ENCODE data around the gene SCGB1C1.

SCGB1C1 gene

GRCh38 chr11:197741-198235 is 4.9 kb downstream of the SCGB1C1 start:
- no peak overlapping the region for H3K23ac ChIP-seq (ENCODE audit: low read length in 2 of 2)
- no peak overlapping the region for H3K9ac ChIP-seq (ENCODE audit: low read length)
- H3K27me3 ChIP-seq (ENCODE audit: control insufficient read depth in 1 of 2, insufficient read depth in 1 of 2, low read length in 2 of 2) = peaks cover 0 to 3% of the 10 kb centered on the region in 2 experiments
- H3K36me3 ChIP-seq (ENCODE audit: control insufficient read depth in 1 of 2, insufficient read depth in 2 of 2, low read depth in 1 of 2, low read length in 2 of 2) = peaks cover 21 to 22% of the 10 kb centered on the region in 2 experiments
- no peak for DNase-seq
- H2BK12ac ChIP-seq (ENCODE audit: low read length in 2 of 2) = no peak overlapping the region
- no peak overlapping the region for H3K18ac ChIP-seq (ENCODE audit: low read depth in 1 of 2, low read length in 2 of 2)
- H3K79me1 ChIP-seq (replicated peaks; ENCODE audit: low read length, poor library complexity, severe bottlenecking) = peaks cover 8% of the 10 kb centered on the region
- H4K91ac ChIP-seq (ENCODE audit: low read length) = no peak overlapping the region
- no peak overlapping the region for H2AFZ ChIP-seq (ENCODE audit: low read depth, low read length)
- H3K4ac ChIP-seq (ENCODE audit: low read depth in 1 of 2, low read length in 2 of 2) = no peak overlapping the region
- H3K14ac ChIP-seq (ENCODE audit: low read length in 2 of 2) = no peak overlapping the region
- no peak overlapping the region for H2BK5ac ChIP-seq (ENCODE audit: low read depth, low read length, poor library complexity, severe bottlenecking)
- peaks cover 6% of the 10 kb centered on the region for H3K4me1 ChIP-seq (ENCODE audit: control insufficient read depth, insufficient read depth, low read depth, low read length)
- no peak overlapping the region for H2BK120ac ChIP-seq (ENCODE audit: low read depth, low read length)
- H2AK5ac ChIP-seq (ENCODE audit: low read length, severe bottlenecking) = no peak overlapping the region
- no peak overlapping the region for H3K27ac ChIP-seq (ENCODE audit: low read length, poor library complexity, severe bottlenecking)
- no peak overlapping the region for H4K8ac ChIP-seq (ENCODE audit: low read length)
- H3K4me3 ChIP-seq (ENCODE audit: insufficient read depth in 1 of 2, low read depth in 1 of 2, low read length in 2 of 2) = no peak overlapping the region
- H3K9me3 ChIP-seq (ENCODE audit: control insufficient read depth, low read length) = no peaks in the 10 kb centered on the region
- 90% methylated on average over 9 of the region's 9 CpGs for WGBS
- no peak overlapping the region for H3K4me2 ChIP-seq (ENCODE audit: low read length, poor library complexity, severe bottlenecking)
- H2BK15ac ChIP-seq (ENCODE audit: low read depth, poor library complexity, severe bottlenecking) = no peak overlapping the region

- peaks cover 13% of the 10 kb centered on the region for H3K79me1 ChIP-seq (replicated peaks; ENCODE audit: low read length, poor library complexity, severe bottlenecking)
- WGBS = 91% methylated on average over 17 of the region's 21 CpGs
Observed at GRCh38 chr11:198236-198806, 5.4 kb downstream of the SCGB1C1 start.

GRCh38 chr11:199004-199581 is 6.2 kb downstream of the SCGB1C1 start:
- Histone ChIP-seq H3K79me1 (replicated peaks; ENCODE audit: low read length, poor library complexity, severe bottlenecking) (peaks cover 19% of the 10 kb centered on the region), H3K9ac (ENCODE audit: low read length) (no peak overlapping the region), H2BK15ac (ENCODE audit: low read depth, poor library complexity, severe bottlenecking) (no peak overlapping the region), H3K4ac (ENCODE audit: low read depth in 1 of 2, low read length in 2 of 2) (no peak overlapping the region), H2BK12ac (ENCODE audit: low read length in 2 of 2) (no peak overlapping the region), H3K18ac (ENCODE audit: low read depth in 1 of 2, low read length in 2 of 2) (no peak overlapping the region), H3K36me3 (ENCODE audit: control insufficient read depth in 1 of 2, insufficient read depth in 2 of 2, low read depth in 1 of 2, low read length in 2 of 2) (peaks cover 34 to 35% of the 10 kb centered on the region in 2 experiments), H2AFZ (ENCODE audit: low read depth, low read length) (no peak overlapping the region), H2BK5ac (ENCODE audit: low read depth, low read length, poor library complexity, severe bottlenecking) (no peak overlapping the region), H4K91ac (ENCODE audit: low read length) (no peak overlapping the region), H3K4me2 (ENCODE audit: low read length, poor library complexity, severe bottlenecking) (no peak overlapping the region), H3K27ac (ENCODE audit: low read length, poor library complexity, severe bottlenecking) (no peak overlapping the region), H2AK5ac (ENCODE audit: low read length, severe bottlenecking) (no peak overlapping the region), H3K23ac (ENCODE audit: low read length in 2 of 2) (no peak overlapping the region), H4K8ac (ENCODE audit: low read length) (no peak overlapping the region), H3K9me3 (ENCODE audit: control insufficient read depth, low read length) (no peaks in the 10 kb centered on the region), H3K4me1 (ENCODE audit: control insufficient read depth, insufficient read depth, low read depth, low read length) (peaks cover 15% of the 10 kb centered on the region), H2BK120ac (ENCODE audit: low read depth, low read length) (no peak overlapping the region), H3K14ac (ENCODE audit: low read length in 2 of 2) (no peak overlapping the region), H3K27me3 (ENCODE audit: control insufficient read depth in 1 of 2, insufficient read depth in 1 of 2, low read length in 2 of 2) (no peaks in the 10 kb centered on the region), H3K4me3 (ENCODE audit: insufficient read depth in 1 of 2, low read depth in 1 of 2, low read length in 2 of 2) (no peak overlapping the region)
- no peak for DNase-seq
- WGBS = 88% methylated on average over 13 of the region's 13 CpGs

More at GRCh38 chr11:198236-198806, 5.4 kb downstream of the SCGB1C1 start:
- Histone ChIP-seq H3K36me3 (ENCODE audit: control insufficient read depth in 1 of 2, insufficient read depth in 2 of 2, low read depth in 1 of 2, low read length in 2 of 2) (peaks cover 27% of the 10 kb centered on the region in 2 experiments), H3K18ac (ENCODE audit: low read depth in 1 of 2, low read length in 2 of 2) (no peak overlapping the region), H3K14ac (ENCODE audit: low read length in 2 of 2) (no peak overlapping the region), H3K27ac (ENCODE audit: low read length, poor library complexity, severe bottlenecking) (no peak overlapping the region), H2AK5ac (ENCODE audit: low read length, severe bottlenecking) (no peak overlapping the region), H2BK5ac (ENCODE audit: low read depth, low read length, poor library complexity, severe bottlenecking) (no peak overlapping the region), H3K4me3 (ENCODE audit: insufficient read depth in 1 of 2, low read depth in 1 of 2, low read length in 2 of 2) (no peak overlapping the region), H3K9me3 (ENCODE audit: control insufficient read depth, low read length) (no peaks in the 10 kb centered on the region), H3K27me3 (ENCODE audit: control insufficient read depth in 1 of 2, insufficient read depth in 1 of 2, low read length in 2 of 2) (peaks cover 0 to 3% of the 10 kb centered on the region in 2 experiments), H4K91ac (ENCODE audit: low read length) (no peak overlapping the region), H4K8ac (ENCODE audit: low read length) (no peak overlapping the region), H3K23ac (ENCODE audit: low read length in 2 of 2) (no peak overlapping the region), H2BK12ac (ENCODE audit: low read length in 2 of 2) (no peak overlapping the region), H2BK15ac (ENCODE audit: low read depth, poor library complexity, severe bottlenecking) (no peak overlapping the region), H3K4me2 (ENCODE audit: low read length, poor library complexity, severe bottlenecking) (no peak overlapping the region), H2BK120ac (ENCODE audit: low read depth, low read length) (no peak overlapping the region), H3K9ac (ENCODE audit: low read length) (no peak overlapping the region), H3K4me1 (ENCODE audit: control insufficient read depth, insufficient read depth, low read depth, low read length) (peaks cover 9% of the 10 kb centered on the region), H3K4ac (ENCODE audit: low read depth in 1 of 2, low read length in 2 of 2) (no peak overlapping the region), H2AFZ (ENCODE audit: low read depth, low read length) (no peak overlapping the region)
- no peak for DNase-seq

- no peak overlapping the region for H2BK12ac ChIP-seq (ENCODE audit: low read length in 2 of 2)
- no peak overlapping the region for H3K4me2 ChIP-seq (ENCODE audit: low read length, poor library complexity, severe bottlenecking)
- H4K8ac ChIP-seq (ENCODE audit: low read length) = no peak overlapping the region
- no peak overlapping the region for H3K14ac ChIP-seq (ENCODE audit: low read length in 2 of 2)
- DNase-seq = no peak
- no peak overlapping the region for H2BK5ac ChIP-seq (ENCODE audit: low read depth, low read length, poor library complexity, severe bottlenecking)
- no peak overlapping the region for H2BK15ac ChIP-seq (ENCODE audit: low read depth, poor library complexity, severe bottlenecking)
- no peak overlapping the region for H2AK5ac ChIP-seq (ENCODE audit: low read length, severe bottlenecking)
- no peak overlapping the region for H3K4me3 ChIP-seq (ENCODE audit: insufficient read depth in 1 of 2, low read depth in 1 of 2, low read length in 2 of 2)
- peaks cover 21% of the 10 kb centered on the region for H3K4me1 ChIP-seq (ENCODE audit: control insufficient read depth, insufficient read depth, low read depth, low read length)
- H3K9me3 ChIP-seq (ENCODE audit: control insufficient read depth, low read length) = no peaks in the 10 kb centered on the region
- peaks cover 24% of the 10 kb centered on the region for H3K79me1 ChIP-seq (replicated peaks; ENCODE audit: low read length, poor library complexity, severe bottlenecking)
- no peak overlapping the region for H3K9ac ChIP-seq (ENCODE audit: low read length)
- H3K23ac ChIP-seq (ENCODE audit: low read length in 2 of 2) = no peak overlapping the region
- H3K27ac ChIP-seq (ENCODE audit: low read length, poor library complexity, severe bottlenecking) = no peak overlapping the region
- WGBS = 95% methylated on average over 7 of the region's 8 CpGs
- no peak overlapping the region for H3K18ac ChIP-seq (ENCODE audit: low read depth in 1 of 2, low read length in 2 of 2)
- H2AFZ ChIP-seq (ENCODE audit: low read depth, low read length) = no peak overlapping the region
- H3K4ac ChIP-seq (ENCODE audit: low read depth in 1 of 2, low read length in 2 of 2) = no peak overlapping the region
- H4K91ac ChIP-seq (ENCODE audit: low read length) = no peak overlapping the region
- H3K36me3 ChIP-seq (ENCODE audit: control insufficient read depth in 1 of 2, insufficient read depth in 2 of 2, low read depth in 1 of 2, low read length in 2 of 2) = peaks cover 41 to 42% of the 10 kb centered on the region in 2 experiments
- H3K27me3 ChIP-seq (ENCODE audit: control insufficient read depth in 1 of 2, insufficient read depth in 1 of 2, low read length in 2 of 2) = no peaks in the 10 kb centered on the region
- H2BK120ac ChIP-seq (ENCODE audit: low read depth, low read length) = no peak overlapping the region
Observed at GRCh38 chr11:199782-200181, 6.9 kb downstream of the SCGB1C1 start.
